AG04450 (cell line): ENCODE data around the gene ACTR2. TPM values are rescaled to one million over a fixed set of nuclear protein-coding genes. Genes with fewer than 3 reads are reported as not detected.

Experiments
- CTCF ChIA-PET: fragments of 300-600, 350-600 bp; formaldehyde crosslinking; extraction: SDS; loops from one replicate; lab custom pipeline; 2022; ENCODE audit warnings: antibody characterized with exemption, inconsistent platforms; lab: Charles Lee
- POLR2A ChIA-PET: fragments of 350-600 bp; formaldehyde crosslinking; extraction: SDS; loops from one replicate; lab custom pipeline; 2021; ENCODE audit warnings: antibody characterized with exemption, inconsistent platforms; lab: Yijun Ruan, JAX
- DNase-seq: peaks from one replicate; pipeline ENCODE4 v3.0.0-alpha.2; 2011; ENCODE audit warnings: low read depth, low spot score
- H3K27ac ChIP-seq: one replicate; pipeline ENCODE4 v1.5.1; 2012; ENCODE audit warnings: low read depth, low read length, control low read depth
- H3K27me3 ChIP-seq: one replicate; pipeline ENCODE4 v1.6.0; 2012; ENCODE audit warnings: low read length; ENCODE audit not compliant: control insufficient read depth, insufficient read depth
- H3K4me3 ChIP-seq: 2 replicates; pipeline ENCODE4 v1.5.1; 2011; ENCODE audit warnings: mild to moderate bottlenecking, low read depth, low read length, control low read depth
- H3K9me3 ChIP-seq: 2 replicates; pipeline ENCODE4 v1.5.1; 2012; ENCODE audit warnings: low read length; ENCODE audit not compliant: control insufficient read depth, insufficient read depth
- CTCF ChIP-seq: IDR thresholded peaks from 2 replicates; pipeline ENCODE4 v1.5.1; 2011; ENCODE audit warnings: low read depth, low read length, control low read depth, inconsistent platforms
- polyA plus RNA-seq: library from polyadenylated mRNA; depleted of rRNA; stranded (reverse); fragments of >200 nt; gene quantifications from 2 replicates; pipeline ENCODE4 v1.2.3, GENCODE V29; 2011

ACTR2 gene
- polyA plus RNA-seq, 1 experiment: 240 TPM

GRCh38 chr2:65199891-65200290 lies 27.7 kb upstream of the ACTR2 start:
- peaks cover 6% of the 10 kb centered on the region for H3K27me3 ChIP-seq
- DNase-seq: no peak
- no peak overlapping the region for H3K4me3 ChIP-seq
- H3K27ac ChIP-seq: no peak overlapping the region
- CTCF ChIA-PET: no interaction called here
- TF ChIP-seq CTCF: no peak
- peaks cover 2% of the 10 kb centered on the region; the same call in 1 of the 2 replicates for H3K9me3 ChIP-seq
- POLR2A ChIA-PET: no interaction called here

- no peak for DNase-seq
- Histone ChIP-seq H3K4me3 (peak overlapping the region; percentile 35; the same call in 1 of the 2 replicates), H3K9me3 (peaks cover 2% of the 10 kb centered on the region; the same call in 1 of the 2 replicates), H3K27me3 (peaks cover 4% of the 10 kb centered on the region), H3K27ac (no peak overlapping the region)
- no peak for TF ChIP-seq CTCF
- ChIA-PET POLR2A (no interaction called here), CTCF (interaction anchor here (0.5 kb wide), 1 partner anchor 129 kb away, joined by 4 read pairs; no protein-coding TSS in a partner anchor)
These were observed 23.0 kb upstream of the ACTR2 start for GRCh38 chr2:65204461-65205210.

GRCh38 chr2:65212115-65212514 lies 15.5 kb upstream of the ACTR2 start:
- POLR2A ChIA-PET: interaction anchor here (0.5 kb wide), 1 partner anchor 86 kb away, joined by 3 read pairs; no protein-coding TSS in a partner anchor
- H3K4me3 ChIP-seq: no peak overlapping the region
- no peaks in the 10 kb centered on the region for H3K9me3 ChIP-seq
- no peak for DNase-seq
- CTCF ChIA-PET: interaction anchor here (0.6 to 1.5 kb wide), 5 partner anchors 25 to 303 kb away, joined by 3 to 6 read pairs (median 3); no protein-coding TSS in a partner anchor
- TF ChIP-seq CTCF: no peak
- no peak overlapping the region for H3K27ac ChIP-seq
- H3K27me3 ChIP-seq: no peaks in the 10 kb centered on the region

- ChIA-PET POLR2A (no interaction called here), CTCF (interaction anchor here (0.8 to 1.5 kb wide), 4 partner anchors 25 to 148 kb away, joined by 3 to 6 read pairs (median 3); no protein-coding TSS in a partner anchor)
- Histone ChIP-seq H3K27ac (no peak overlapping the region), H3K9me3 (no peaks in the 10 kb centered on the region), H3K27me3 (no peaks in the 10 kb centered on the region), H3K4me3 (no peak overlapping the region)
- no peak for TF ChIP-seq CTCF
- DNase-seq: no peak
These were observed 15.0 kb upstream of the ACTR2 start for GRCh38 chr2:65212619-65213018.

GRCh38 chr2:65213035-65213434 lies 14.6 kb upstream of the ACTR2 start:
- CTCF ChIA-PET: interaction anchor here (0.8 to 1.5 kb wide), 3 partner anchors 26 to 149 kb away, joined by 3 to 6 read pairs (median 3); no protein-coding TSS in a partner anchor

More at GRCh38 chr2:65213035-65213434, 14.6 kb upstream of the ACTR2 start:
- POLR2A ChIA-PET: no interaction called here
- Histone ChIP-seq H3K4me3 (no peak overlapping the region), H3K9me3 (no peaks in the 10 kb centered on the region), H3K27me3 (no peaks in the 10 kb centered on the region), H3K27ac (no peak overlapping the region)
- no peak for DNase-seq
- TF ChIP-seq CTCF: no peak
